Femur (tissue), 1 donor: ENCODE measurements around the gene KCTD18.

ENCODE experiments used
- DNase-seq: peaks from one replicate; pipeline ENCODE4 v3.0.0-alpha.2; 2017

Gene KCTD18

GRCh38 chr2:200484934-200485333, 24.9 kb downstream of the KCTD18 start:
- no peak for DNase-seq

DNA sequence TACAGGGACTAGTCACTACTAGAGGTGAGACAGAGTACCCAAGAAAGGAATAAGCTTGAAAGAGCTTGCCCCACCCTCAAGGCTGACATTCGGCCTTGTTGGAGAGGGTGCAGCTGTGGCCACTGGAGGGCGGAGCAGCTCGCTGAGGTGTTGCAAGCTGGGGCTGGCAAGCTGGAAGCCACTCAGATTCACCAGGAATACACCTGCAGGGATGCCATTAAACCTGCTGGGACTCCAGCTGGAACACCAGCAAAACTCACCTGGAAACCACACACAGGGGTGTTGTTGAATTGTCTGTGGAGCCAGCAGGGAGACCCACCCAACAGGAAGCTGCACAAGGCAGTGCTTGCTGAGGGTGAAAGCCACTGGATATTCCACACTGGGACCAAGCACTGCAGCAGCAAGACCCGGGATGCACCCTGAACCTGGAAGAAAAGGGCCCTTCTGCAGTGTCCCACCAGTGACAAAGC, 26.1 kb downstream of the KCTD18 start:
- DNase-seq: no peak

DNA sequence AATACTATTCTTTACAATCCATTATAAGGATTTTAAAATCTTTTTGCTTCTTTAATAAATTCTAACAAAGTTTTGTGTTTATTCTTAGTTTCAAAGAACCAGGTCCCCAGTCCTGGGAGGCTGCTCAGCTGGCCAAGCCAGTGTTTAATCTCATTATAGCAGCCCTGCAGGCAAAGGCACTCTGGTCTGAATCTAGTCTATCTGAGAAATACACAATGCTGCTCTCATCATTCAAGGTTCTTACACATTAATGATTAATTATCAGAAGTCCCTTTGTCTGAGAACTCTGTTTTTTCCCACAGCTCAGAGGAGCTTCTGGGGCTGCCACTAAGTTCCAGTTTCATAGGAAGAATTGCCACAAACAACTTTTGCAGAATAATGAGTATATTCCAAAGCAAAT, 27.7 kb downstream of the KCTD18 start:
- no peak for DNase-seq

- no peak for DNase-seq
Measured at GRCh38 chr2:200479692-200480265, 30.1 kb downstream of the KCTD18 start.

GRCh38 chr2:200477667-200478131, 32.2 kb downstream of the KCTD18 start:
- DNase-seq: no peak

DNA sequence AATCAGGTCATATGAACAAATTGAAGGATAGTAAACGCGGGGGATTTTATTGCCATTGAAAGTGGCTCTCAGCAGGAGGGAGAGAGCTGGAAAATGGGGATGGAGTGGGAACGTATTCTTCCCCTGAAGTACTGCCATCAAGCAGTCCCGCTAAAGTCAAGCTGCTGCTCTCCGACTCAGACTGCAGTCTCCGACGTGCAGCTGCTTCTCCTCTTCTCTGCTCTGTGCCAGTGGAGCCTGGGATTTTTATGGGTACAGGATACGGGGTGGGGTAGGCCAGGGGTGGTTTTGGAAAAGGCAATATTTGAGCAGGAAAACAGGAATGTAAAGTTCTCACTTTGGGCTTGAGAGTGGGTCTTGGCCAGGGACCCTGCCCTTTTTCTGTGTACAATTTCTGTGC, 33.0 kb downstream of the KCTD18 start:
- DNase-seq: no peak

DNA sequence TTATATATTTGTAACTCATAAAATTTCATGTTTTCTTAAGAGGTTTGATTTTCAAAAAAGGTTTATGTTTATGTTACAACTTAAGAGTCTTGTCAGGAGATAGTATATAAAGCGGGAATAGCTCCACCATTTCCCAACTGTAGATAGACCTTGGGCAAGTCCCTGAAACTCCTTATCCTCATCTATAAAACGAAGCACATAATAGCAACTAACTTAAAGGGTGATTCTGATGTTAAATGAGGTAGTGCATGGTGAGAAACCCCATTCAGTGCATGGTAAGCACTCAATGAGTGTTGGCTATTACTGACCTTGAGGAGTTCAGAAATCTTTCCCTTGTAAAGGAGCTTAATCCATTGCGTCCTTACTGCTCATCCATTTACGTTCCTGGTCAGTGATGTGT, 34.1 kb downstream of the KCTD18 start:
- DNase-seq: no peak

DNA sequence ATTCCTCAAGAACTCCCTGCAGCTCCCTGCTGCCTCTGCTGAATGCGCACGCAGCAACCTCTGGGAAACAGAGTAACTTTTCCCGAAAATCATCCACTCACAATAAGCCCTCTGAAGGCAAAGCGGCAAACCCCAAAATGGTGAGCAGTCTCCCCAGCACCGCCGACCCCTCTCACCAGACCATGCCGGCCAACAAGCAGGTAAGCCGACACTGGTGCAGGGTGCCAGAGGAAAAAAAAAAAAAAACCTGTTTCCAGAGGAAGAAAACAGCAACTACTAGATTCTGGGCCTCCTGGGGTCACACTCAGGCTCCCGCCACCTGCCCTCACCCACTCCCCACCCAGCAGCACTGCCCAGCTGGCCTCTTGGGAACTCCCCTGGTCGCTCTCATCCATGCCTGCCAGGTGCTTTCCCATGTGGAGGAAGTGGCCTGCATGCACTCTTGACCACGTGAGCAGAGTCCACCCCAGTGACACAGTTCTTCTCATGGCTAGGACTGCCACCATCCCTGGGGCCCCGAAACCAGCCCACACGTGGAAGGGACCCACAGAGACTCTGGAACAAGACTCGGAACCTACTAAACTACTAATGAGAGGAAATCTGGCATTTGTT, 36.9 kb downstream of the KCTD18 start:
- no peak for DNase-seq

- DNase-seq: no peak
Measured at GRCh38 chr2:200471928-200472645, 37.8 kb downstream of the KCTD18 start.

- no peak for DNase-seq
Measured at GRCh38 chr2:200471324-200471848, 38.5 kb downstream of the KCTD18 start.

GRCh38 chr2:200470230-200470629, 39.6 kb downstream of the KCTD18 start:
- DNase-seq: no peak

DNA sequence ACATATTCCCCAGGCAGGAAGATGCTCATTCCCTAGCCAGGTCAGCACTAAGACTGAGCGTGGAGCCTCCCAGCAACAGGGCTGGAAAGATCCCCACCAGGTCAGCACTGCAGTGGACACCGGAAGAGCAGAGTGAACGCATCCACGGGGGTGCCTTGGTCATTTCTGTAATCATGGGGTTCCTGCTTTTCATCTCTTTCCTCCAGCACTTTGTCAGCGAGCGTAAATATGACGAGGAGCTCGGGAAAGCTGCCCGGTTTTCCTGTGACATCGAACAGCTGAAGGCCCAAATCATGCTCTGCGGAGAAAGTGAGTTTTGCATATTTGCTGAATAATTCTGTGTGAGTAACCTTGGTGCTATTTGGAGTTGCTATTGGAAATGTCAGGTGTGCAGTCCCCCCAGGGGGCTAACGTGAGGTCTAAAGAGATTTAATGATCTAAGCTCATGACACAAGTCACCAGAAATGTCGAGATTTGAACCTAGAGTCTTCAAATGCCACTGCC, 40.1 kb downstream of the KCTD18 start:
- DNase-seq: peak; percentile 52

GRCh38 chr2:200467806-200468681, 41.8 kb downstream of the KCTD18 start:
- no peak for DNase-seq

GRCh38 chr2:200466425-200467418, 43.1 kb downstream of the KCTD18 start:
- peak; percentile 73 for DNase-seq

GRCh38 chr2:200463452-200463851, 46.4 kb downstream of the KCTD18 start:
- DNase-seq: no peak

DNA sequence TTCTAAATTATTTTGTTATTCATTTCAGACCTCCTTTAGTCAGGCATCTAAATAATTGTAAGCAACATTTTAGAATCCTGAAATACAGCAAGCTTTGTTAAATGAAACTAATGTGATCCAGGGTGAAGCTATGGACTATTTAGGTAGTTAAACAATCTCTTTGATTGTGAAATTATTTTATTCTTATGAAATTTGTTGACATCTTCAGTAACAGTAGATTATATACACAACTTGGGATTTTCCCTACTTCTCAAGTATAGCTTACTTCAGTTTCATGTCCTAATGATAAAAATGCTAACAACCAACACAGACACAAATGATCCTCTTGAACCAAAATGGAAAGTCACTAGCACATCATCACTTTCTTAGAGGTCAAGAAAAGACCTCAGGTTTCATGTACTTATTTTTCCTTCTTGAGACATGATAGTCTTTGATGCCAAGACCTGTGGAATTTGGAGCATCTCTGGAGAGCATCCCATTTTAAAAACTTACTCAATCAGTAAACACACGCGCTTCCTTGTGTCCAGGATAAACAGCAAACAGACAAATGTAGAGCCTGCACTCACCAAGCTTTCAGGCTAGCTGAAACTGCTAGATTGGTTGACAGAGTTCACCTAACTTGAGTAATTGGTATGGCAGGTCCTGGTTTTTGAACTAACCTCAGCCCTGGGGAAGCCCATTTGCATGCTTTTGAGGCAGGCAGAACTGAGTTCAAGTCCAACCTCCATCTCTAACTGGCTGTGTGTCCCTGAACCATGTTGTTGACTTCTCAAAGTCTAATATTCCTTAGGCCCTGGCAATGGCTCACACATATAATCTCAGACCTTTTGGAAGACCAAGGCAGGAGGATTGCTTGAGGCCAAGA, 47.8 kb downstream of the KCTD18 start:
- no peak for DNase-seq

- no peak for DNase-seq
Measured at GRCh38 chr2:200459101-200459500, 50.8 kb downstream of the KCTD18 start.

GRCh38 chr2:200456567-200456966, 53.3 kb downstream of the KCTD18 start:
- no peak for DNase-seq

- DNase-seq: no peak
Measured at GRCh38 chr2:200455958-200456421, 53.9 kb downstream of the KCTD18 start.
